NCI-H2029 treated with DMSO at 0.1 percent for 48 hours (cell line): ENCODE measurements around the gene SDK1.

Source experiments
- DNase-seq: peaks from one replicate; lab custom pipeline; 2025; lab: John Stamatoyannopoulos, UW

The SDK1 gene

GRCh38 chr7:3292694-3293093 is 8.4 kb upstream of the SDK1 start:
- no peak for DNase-seq

- DNase-seq: peak; percentile 58
These were observed 6.5 kb upstream of the SDK1 start for GRCh38 chr7:3294432-3295100.

GRCh38 chr7:3297105-3297819 is 3.8 kb upstream of the SDK1 start:
- DNase-seq: no peak

- DNase-seq: no peak
These were observed 816 bp upstream of the SDK1 start for GRCh38 chr7:3300221-3300650.

GRCh38 chr7:3301449-3301731 is 338 bp downstream of the SDK1 start:
- no peak for DNase-seq

- DNase-seq: no peak
These were observed 973 bp downstream of the SDK1 start for GRCh38 chr7:3301831-3302618.

- DNase-seq: no peak
These were observed 1.7 kb downstream of the SDK1 start for GRCh38 chr7:3302681-3303320.

GRCh38 chr7:3304131-3304530 is 3.1 kb downstream of the SDK1 start:
- no peak for DNase-seq

- DNase-seq: no peak
These were observed 6.4 kb downstream of the SDK1 start for GRCh38 chr7:3307435-3307834.

GRCh38 chr7:3309140-3309539 is 8.1 kb downstream of the SDK1 start:
- DNase-seq: no peak

- DNase-seq: no peak
These were observed 8.9 kb downstream of the SDK1 start for GRCh38 chr7:3309956-3310355.

- no peak for DNase-seq
These were observed 9.8 kb downstream of the SDK1 start for GRCh38 chr7:3310884-3311283.

GRCh38 chr7:3312583-3312982 is 11.5 kb downstream of the SDK1 start:
- DNase-seq: no peak

- DNase-seq: no peak
These were observed 17.8 kb downstream of the SDK1 start for GRCh38 chr7:3318874-3319273.

GRCh38 chr7:3321206-3321605 is 20.2 kb downstream of the SDK1 start:
- DNase-seq: no peak

GRCh38 chr7:3321745-3322144 is 20.7 kb downstream of the SDK1 start:
- no peak for DNase-seq

GRCh38 chr7:3326246-3326645 is 25.2 kb downstream of the SDK1 start:
- DNase-seq: no peak

GRCh38 chr7:3327099-3327498 is 26.0 kb downstream of the SDK1 start:
- DNase-seq: no peak

GRCh38 chr7:3327655-3328054 is 26.6 kb downstream of the SDK1 start:
- no peak for DNase-seq

GRCh38 chr7:3332308-3332707 is 31.3 kb downstream of the SDK1 start:
- no peak for DNase-seq

- no peak for DNase-seq
These were observed 32.8 kb downstream of the SDK1 start for GRCh38 chr7:3333861-3334260.

- DNase-seq: no peak
These were observed 35.1 kb downstream of the SDK1 start for GRCh38 chr7:3336042-3336665.
